BLaER1 (cell line): Measurements from ENCODE around the gene LPAR3.
"Not testable (repeated sequence)": the region's sequence is repeated elsewhere in the genome, so short reads cannot be mapped to it uniquely, and the experiment has no call there.

Experiments used
- H3K27ac ChIP-seq: shearing (Covaris generic); formaldehyde crosslinking; 2 replicates; pipeline ENCODE4 v1.8.1; 2022
- H3K27me3 ChIP-seq: shearing (Covaris generic); formaldehyde crosslinking; 2 replicates; pipeline ENCODE4 v1.8.1; 2022
- H3K36me3 ChIP-seq: shearing (Covaris generic); formaldehyde crosslinking; 2 replicates; pipeline ENCODE4 v1.8.1; 2022
- H3K4me1 ChIP-seq: shearing (Covaris generic); formaldehyde crosslinking; 2 replicates; pipeline ENCODE4 v1.8.1; 2022
- H3K4me2 ChIP-seq: shearing (Covaris generic); formaldehyde crosslinking; 2 replicates; pipeline ENCODE4 v1.8.1; 2022
- H3K4me3 ChIP-seq: shearing (Covaris generic); formaldehyde crosslinking; 2 replicates; pipeline ENCODE4 v1.8.1; 2022
- H3K9ac ChIP-seq: shearing (Covaris generic); formaldehyde crosslinking; 2 replicates; pipeline ENCODE4 v1.8.1; 2022
- H3K9me3 ChIP-seq: shearing (Covaris generic); formaldehyde crosslinking; 2 replicates; pipeline ENCODE4 v1.8.1; 2022
- H4K20me1 ChIP-seq: shearing (Covaris generic); formaldehyde crosslinking; 2 replicates; pipeline ENCODE4 v1.8.1; 2022
- Cebpa-rat ChIP-seq: shearing (Covaris generic); IDR thresholded peaks from 2 replicates; pipeline ENCODE4 v1.8.1; 2022

Gene LPAR3

DNA sequence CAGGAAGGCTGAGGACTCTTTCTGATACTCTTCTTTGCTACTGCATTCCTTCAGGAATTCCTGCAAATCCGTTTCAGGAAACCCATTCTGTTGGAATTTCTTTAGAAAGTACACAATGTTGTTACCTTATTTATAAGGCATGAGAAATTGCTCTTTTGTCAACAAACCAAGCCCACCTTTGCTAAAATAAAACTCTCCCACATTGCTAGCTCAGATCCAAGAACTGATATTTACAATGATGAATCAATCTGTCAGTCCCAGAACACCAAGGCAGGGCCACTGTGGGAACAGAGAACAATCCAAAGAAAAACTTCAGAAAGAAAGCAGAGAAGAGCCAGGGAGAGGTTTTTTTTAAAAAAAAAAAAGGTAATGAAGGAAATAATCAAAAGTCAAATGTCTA is 36.6 kb upstream of the LPAR3 start:
- no peaks in the 10 kb centered on the region for H4K20me1 ChIP-seq
- H3K36me3 ChIP-seq, result no peaks in the 10 kb centered on the region
- H3K4me3 ChIP-seq, result no peak overlapping the region
- no peak for TF ChIP-seq Cebpa-rat
- no peaks in the 10 kb centered on the region for H3K9me3 ChIP-seq
- no peaks in the 10 kb centered on the region for H3K27me3 ChIP-seq
- H3K4me1 ChIP-seq, result no peaks in the 10 kb centered on the region
- no peak overlapping the region for H3K27ac ChIP-seq
- no peak overlapping the region for H3K4me2 ChIP-seq
- no peak overlapping the region for H3K9ac ChIP-seq

DNA sequence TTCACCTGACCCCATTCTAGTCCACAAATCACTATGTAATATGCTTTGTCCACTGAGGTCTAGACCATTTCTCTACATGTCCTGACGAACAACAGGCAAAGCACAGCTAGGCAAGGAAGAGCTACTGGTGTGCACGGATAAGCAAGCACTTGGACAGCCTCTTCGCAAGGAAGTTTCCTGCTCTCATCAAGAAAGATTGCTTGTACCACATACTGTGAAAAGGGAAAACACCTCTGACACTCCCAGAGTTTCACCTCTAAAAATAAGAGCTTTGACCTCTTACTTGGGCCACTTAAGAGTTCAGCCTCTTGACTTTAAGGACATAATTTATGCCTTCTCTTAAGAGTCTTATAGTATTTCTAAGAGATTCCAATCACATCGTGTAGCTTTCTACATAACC is 36.0 kb upstream of the LPAR3 start:
- Histone ChIP-seq H3K4me1 (no peaks in the 10 kb centered on the region), H3K27me3 (no peaks in the 10 kb centered on the region), H3K36me3 (no peaks in the 10 kb centered on the region), H3K9me3 (no peaks in the 10 kb centered on the region), H4K20me1 (no peaks in the 10 kb centered on the region), H3K27ac (no peak overlapping the region), H3K4me2 (no peak overlapping the region), H3K4me3 (no peak overlapping the region), H3K9ac (no peak overlapping the region)
- TF ChIP-seq Cebpa-rat, result no peak

DNA sequence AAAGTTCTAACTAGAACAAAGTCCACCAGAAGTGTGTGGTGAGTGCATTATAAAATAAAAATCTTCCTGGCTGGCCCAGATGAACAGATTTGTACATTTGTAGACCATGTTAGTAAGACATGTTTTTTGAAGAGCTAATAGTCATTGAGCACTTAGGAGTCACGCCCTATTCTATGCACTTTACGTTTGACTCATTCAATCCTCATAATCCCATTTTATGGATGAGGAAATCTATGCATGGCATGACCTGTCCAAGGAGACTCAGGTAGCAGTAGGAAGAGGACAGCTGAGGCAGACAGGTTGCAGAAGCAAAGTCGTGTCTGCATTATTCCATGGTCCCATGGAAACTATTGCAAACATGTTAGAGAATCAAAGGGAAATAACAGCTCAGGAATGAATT is 30.3 kb upstream of the LPAR3 start:
- H3K4me2 ChIP-seq, result no peak overlapping the region
- H3K9ac ChIP-seq, result no peak overlapping the region
- no peak overlapping the region for H3K27ac ChIP-seq
- H3K4me3 ChIP-seq, result no peak overlapping the region
- no peaks in the 10 kb centered on the region for H4K20me1 ChIP-seq
- no peaks in the 10 kb centered on the region for H3K9me3 ChIP-seq
- H3K4me1 ChIP-seq, result no peaks in the 10 kb centered on the region
- no peak for TF ChIP-seq Cebpa-rat
- H3K36me3 ChIP-seq, result no peaks in the 10 kb centered on the region
- H3K27me3 ChIP-seq, result no peaks in the 10 kb centered on the region

DNA sequence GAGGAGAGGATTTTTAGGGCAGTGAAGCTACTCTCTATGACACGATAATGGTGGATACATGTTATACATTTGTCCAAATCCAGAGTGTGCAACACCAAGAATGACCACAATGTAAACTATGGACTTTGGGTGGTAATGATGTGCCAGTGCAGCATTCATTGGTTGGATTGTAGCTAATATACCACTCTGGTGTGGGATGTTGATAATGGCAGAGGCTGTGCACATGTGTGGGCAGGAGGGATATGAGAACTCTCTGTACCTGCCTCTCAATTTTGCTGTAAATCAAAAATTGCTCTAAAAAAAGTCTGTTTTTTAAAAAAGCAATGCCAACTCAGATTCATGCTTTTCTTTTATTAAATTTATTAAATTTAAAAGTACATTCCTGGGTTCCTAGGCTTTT is 27.2 kb upstream of the LPAR3 start:
- H3K4me2 ChIP-seq, result no peak overlapping the region
- TF ChIP-seq Cebpa-rat, result no peak
- no peak overlapping the region for H3K9ac ChIP-seq
- no peak overlapping the region for H3K4me3 ChIP-seq
- no peaks in the 10 kb centered on the region for H3K9me3 ChIP-seq
- no peaks in the 10 kb centered on the region for H4K20me1 ChIP-seq
- H3K27ac ChIP-seq, result no peak overlapping the region
- H3K36me3 ChIP-seq, result no peaks in the 10 kb centered on the region
- H3K27me3 ChIP-seq, result no peaks in the 10 kb centered on the region
- 0 out of 2 replicates have a peak, but pooled peaks cover 7% of the 10 kb centered on the region for H3K4me1 ChIP-seq

DNA sequence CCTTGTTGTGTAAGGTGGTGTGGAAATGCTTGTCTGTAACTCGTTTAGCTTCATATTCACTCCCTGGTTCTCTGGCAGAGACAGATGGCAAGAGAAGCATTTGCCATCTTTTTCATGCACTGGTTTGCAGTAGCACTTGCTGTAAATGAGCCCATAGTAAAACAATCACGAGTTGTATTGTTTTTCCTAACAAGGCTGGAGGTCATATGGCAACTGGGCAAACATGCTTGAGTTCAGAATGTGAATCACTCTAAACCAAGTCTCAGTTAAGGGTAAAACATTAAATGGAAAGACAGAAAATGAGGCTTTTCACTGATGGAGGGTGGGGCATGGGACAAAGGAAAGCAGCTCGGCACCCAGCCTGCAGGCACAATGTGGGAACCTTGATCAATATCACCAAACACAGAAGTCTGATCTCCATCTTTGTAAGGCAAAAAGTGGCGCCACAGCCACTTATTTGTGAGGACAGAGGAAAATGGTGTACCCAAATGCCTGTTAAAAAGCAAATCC is 26.5 kb upstream of the LPAR3 start:
- no peak overlapping the region for H3K4me2 ChIP-seq
- H4K20me1 ChIP-seq, result no peaks in the 10 kb centered on the region
- no peak overlapping the region for H3K9ac ChIP-seq
- H3K4me3 ChIP-seq, result no peak overlapping the region
- no peaks in the 10 kb centered on the region for H3K9me3 ChIP-seq
- no peaks in the 10 kb centered on the region for H3K36me3 ChIP-seq
- no peaks in the 10 kb centered on the region for H3K27me3 ChIP-seq
- 0 out of 2 replicates have a peak, but pooled peaks cover 7% of the 10 kb centered on the region for H3K4me1 ChIP-seq
- H3K27ac ChIP-seq, result no peak overlapping the region
- no peak for TF ChIP-seq Cebpa-rat

DNA sequence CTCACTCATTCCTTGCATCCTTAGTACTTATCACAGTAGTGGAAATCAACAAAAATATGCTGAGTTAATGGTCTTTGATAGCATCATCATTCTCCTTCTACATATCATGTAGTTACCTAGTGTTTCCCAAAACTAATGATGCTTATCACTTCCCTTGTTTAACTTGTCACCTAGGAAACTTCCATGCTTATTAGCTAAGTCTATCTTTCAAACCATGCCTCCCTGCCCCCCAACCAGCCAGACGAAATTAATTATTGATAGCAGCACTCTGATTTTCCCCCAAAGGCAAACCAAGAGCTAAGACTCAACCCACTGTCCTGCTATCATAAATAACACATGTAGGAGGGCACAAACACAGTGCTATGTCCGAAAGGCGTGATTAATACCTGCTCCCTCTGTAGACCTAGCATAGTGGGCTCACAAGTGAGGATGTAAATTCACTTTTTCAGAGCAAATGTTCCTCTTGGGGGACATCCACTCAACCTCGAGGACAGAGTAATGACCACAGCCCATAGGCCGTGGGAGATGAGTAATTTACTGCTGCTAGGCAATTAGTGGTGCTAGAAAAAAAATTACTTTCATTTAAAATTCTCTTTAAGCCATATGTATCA is 25.8 kb upstream of the LPAR3 start:
- Histone ChIP-seq H4K20me1 (no peaks in the 10 kb centered on the region), H3K4me3 (no peak overlapping the region), H3K36me3 (no peaks in the 10 kb centered on the region), H3K4me2 (no peak overlapping the region), H3K27ac (no peak overlapping the region), H3K27me3 (no peaks in the 10 kb centered on the region), H3K9me3 (no peaks in the 10 kb centered on the region), H3K9ac (no peak overlapping the region), H3K4me1 (0 out of 2 replicates have a peak, but pooled peaks cover 7% of the 10 kb centered on the region)
- TF ChIP-seq Cebpa-rat, result no peak

DNA sequence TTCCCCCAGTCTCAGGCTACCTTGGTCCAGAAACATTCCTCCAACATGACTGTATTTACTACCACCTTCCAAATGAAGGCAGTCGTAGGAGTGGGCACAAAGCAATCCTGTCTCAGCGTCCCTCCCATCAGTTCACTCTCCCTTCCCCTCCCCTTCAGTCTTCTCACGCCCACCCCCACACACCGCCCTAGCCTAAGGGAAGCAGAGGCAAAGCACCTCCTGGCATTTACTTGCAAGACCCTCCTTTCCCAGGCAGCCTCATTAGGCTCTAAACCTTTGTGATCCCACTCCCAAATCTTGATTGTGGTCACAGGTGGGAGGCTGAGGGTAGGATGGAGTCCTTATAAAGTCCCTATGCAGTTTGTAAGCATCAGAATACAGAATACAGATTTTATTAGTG is 23.9 kb upstream of the LPAR3 start:
- Histone ChIP-seq H3K4me1 (0 out of 2 replicates have a peak, but pooled peaks cover 7% of the 10 kb centered on the region), H3K36me3 (no peaks in the 10 kb centered on the region), H3K4me3 (no peak overlapping the region), H3K9me3 (no peaks in the 10 kb centered on the region), H4K20me1 (no peaks in the 10 kb centered on the region), H3K27me3 (no peaks in the 10 kb centered on the region), H3K9ac (no peak overlapping the region), H3K4me2 (no peak overlapping the region), H3K27ac (no peak overlapping the region)
- TF ChIP-seq Cebpa-rat, result no peak

DNA sequence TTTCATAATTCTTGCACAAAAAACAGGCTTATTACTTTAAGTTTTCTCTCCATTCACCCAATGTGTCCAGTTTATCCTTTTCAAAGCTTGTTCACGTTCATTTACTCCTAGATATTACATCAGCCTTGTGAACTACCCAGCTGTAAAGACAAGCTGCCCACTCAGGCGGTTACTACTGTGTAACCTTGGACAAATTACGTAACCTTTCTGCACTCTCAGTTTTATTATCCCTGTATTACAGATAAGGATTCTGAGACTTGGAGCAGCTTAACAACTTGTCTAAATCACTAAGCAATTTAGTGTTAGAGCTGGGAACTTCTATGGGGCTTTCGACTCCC is 20.5 kb upstream of the LPAR3 start:
- no peaks in the 10 kb centered on the region for H3K9me3 ChIP-seq
- no peak overlapping the region for H3K27ac ChIP-seq
- H4K20me1 ChIP-seq, result no peaks in the 10 kb centered on the region
- no peaks in the 10 kb centered on the region for H3K27me3 ChIP-seq
- no peak for TF ChIP-seq Cebpa-rat
- H3K4me3 ChIP-seq, result no peak overlapping the region
- no peaks in the 10 kb centered on the region for H3K36me3 ChIP-seq
- H3K4me2 ChIP-seq, result no peak overlapping the region
- H3K9ac ChIP-seq, result no peak overlapping the region
- H3K4me1 ChIP-seq, result 0 out of 2 replicates have a peak, but pooled peaks cover 7% of the 10 kb centered on the region

DNA sequence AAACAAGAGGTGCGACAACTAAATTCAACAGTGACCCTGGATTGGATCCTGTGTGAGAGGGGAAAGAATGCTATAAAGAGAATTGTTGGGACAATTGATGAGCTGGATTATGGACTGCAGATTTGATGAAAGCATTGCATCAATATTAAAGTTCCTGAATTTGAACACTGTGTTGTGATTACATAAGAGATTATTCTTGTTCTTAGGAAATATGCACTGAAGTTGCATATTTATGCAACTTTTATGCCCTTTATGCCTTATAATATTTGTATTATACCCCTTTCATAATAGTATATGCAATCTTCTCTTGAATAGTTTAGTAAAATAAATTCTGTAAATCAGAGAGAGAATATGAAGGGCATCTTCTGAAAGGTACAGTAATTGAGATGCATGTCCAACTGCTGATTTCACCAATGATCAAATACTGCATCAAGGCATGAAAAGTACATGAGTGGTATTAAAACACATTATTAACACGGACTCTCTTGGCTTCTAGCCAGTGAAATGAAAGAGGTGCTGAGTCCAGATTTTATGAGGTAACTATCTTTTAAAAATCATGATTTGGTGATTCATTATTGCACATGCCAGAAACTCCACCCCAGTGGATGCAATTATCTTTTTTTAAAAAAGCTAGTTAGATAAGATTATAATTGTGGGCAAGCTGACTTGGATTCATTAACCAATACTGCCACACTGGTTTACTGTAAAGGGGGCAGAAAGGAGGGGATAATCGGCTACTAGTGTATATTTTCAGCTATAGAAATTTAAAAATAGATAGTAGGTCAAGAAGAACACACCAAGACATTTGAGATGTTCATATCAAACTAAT is 19.9 kb upstream of the LPAR3 start:
- H3K9ac ChIP-seq, result no peak overlapping the region
- no peaks in the 10 kb centered on the region for H3K27me3 ChIP-seq
- 0 out of 2 replicates have a peak, but pooled peaks cover 7% of the 10 kb centered on the region for H3K4me1 ChIP-seq
- H4K20me1 ChIP-seq, result no peaks in the 10 kb centered on the region
- no peak overlapping the region for H3K27ac ChIP-seq
- no peaks in the 10 kb centered on the region for H3K36me3 ChIP-seq
- no peak overlapping the region for H3K4me2 ChIP-seq
- TF ChIP-seq Cebpa-rat, result no peak
- no peak overlapping the region for H3K4me3 ChIP-seq
- no peaks in the 10 kb centered on the region for H3K9me3 ChIP-seq

DNA sequence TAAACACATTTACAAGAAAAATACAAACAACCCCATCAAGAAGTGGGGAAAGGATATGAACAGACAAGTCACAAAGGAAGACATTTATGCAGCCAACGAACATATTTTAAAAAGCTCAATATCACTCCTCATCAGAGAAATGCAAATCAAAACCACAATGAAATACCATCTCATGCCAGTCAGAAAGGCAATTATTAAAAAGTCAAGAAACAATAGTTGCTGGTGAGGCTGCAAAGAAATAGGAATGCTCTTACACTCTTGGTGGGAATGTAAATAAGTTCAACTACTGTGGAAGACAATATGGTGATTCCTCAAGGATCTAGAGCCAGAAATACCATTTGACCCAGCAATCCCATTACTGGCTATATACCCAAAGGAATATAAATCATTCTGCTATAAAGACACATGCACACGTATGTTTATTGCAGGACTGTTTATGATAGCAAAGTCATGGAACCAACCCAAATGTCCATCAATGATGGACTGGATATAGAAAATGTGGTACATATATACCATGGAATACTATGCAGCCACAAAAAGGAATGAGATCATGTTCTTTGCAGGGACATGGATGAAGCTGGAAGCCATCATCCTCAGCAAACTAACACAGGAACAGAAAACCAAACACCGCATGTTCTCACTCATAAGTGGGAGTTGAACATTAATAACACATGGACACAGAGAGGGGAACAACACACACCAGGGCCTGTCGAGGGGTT is 15.9 kb upstream of the LPAR3 start:
- not testable (repeated sequence) for H3K4me2 ChIP-seq, H3K4me1 ChIP-seq, H3K4me3 ChIP-seq, H3K36me3 ChIP-seq, H3K9me3 ChIP-seq, H3K27me3 ChIP-seq, H4K20me1 ChIP-seq, H3K9ac ChIP-seq, H3K27ac ChIP-seq
